Measurements from ENCODE around the gene ARID3A.
A peak's percentile ranks its signal among the peaks of the same experiment; 100 is the strongest.

Gene ARID3A

GRCh38 chr19:929203-929890 is 3.5 kb downstream of the ARID3A start:
- no peak for DNase-seq (ENCODE audit: low spot score)

GRCh38 chr19:929891-930258 is 4.0 kb downstream of the ARID3A start:
- no peak for FAIRE-seq

More at GRCh38 chr19:929203-929890, 3.5 kb downstream of the ARID3A start:
- FAIRE-seq = no peak

GRCh38 chr19:931860-932647 is 6.2 kb downstream of the ARID3A start:
- DNase-seq (ENCODE audit: low spot score) (no peak), FAIRE-seq (no peak)

More at GRCh38 chr19:929891-930258, 4.0 kb downstream of the ARID3A start:
- DNase-seq (ENCODE audit: low spot score) = no peak

- no peak for FAIRE-seq
- no peak for DNase-seq (ENCODE audit: low spot score)
Measured at GRCh38 chr19:932648-933552, 7.1 kb downstream of the ARID3A start.

GRCh38 chr19:933553-933882 is 7.7 kb downstream of the ARID3A start:
- FAIRE-seq (no peak), DNase-seq (ENCODE audit: low spot score) (no peak)

GRCh38 chr19:934197-934840 is 8.5 kb downstream of the ARID3A start:
- DNase-seq (ENCODE audit: low spot score) = no peak
- FAIRE-seq = no peak

- no peak for FAIRE-seq
- no peak for DNase-seq (ENCODE audit: low spot score)
Measured at GRCh38 chr19:934865-935479, 9.1 kb downstream of the ARID3A start.

GRCh38 chr19:936175-936546 is 10.3 kb downstream of the ARID3A start:
- DNase-seq (ENCODE audit: low spot score) (no peak), FAIRE-seq (no peak)

GRCh38 chr19:937259-937694 is 11.4 kb downstream of the ARID3A start:
- DNase-seq (ENCODE audit: low spot score) (no peak), FAIRE-seq (no peak)

GRCh38 chr19:938233-938923 is 12.5 kb downstream of the ARID3A start:
- no peak for FAIRE-seq
- no peak for DNase-seq (ENCODE audit: low spot score)

GRCh38 chr19:939439-939838 is 13.6 kb downstream of the ARID3A start:
- FAIRE-seq (no peak), DNase-seq (ENCODE audit: low spot score) (no peak)

- no peak for FAIRE-seq
Measured at GRCh38 chr19:939922-940321, 14.1 kb downstream of the ARID3A start.

GRCh38 chr19:940591-941291 is 14.9 kb downstream of the ARID3A start:
- DNase-seq (ENCODE audit: low spot score) (peak; percentile 78), FAIRE-seq (no peak)

More at GRCh38 chr19:939922-940321, 14.1 kb downstream of the ARID3A start:
- no peak for DNase-seq (ENCODE audit: low spot score)

- no peak for DNase-seq (ENCODE audit: low spot score)
- FAIRE-seq = no peak
Measured at GRCh38 chr19:941292-942132, 15.7 kb downstream of the ARID3A start.

GRCh38 chr19:942133-942645 is 16.4 kb downstream of the ARID3A start:
- no peak for DNase-seq (ENCODE audit: low spot score)
- FAIRE-seq = no peak

- no peak for DNase-seq (ENCODE audit: low spot score)
- no peak for FAIRE-seq
Measured at GRCh38 chr19:943551-944170, 17.8 kb downstream of the ARID3A start.

GRCh38 chr19:944171-944567 is 18.3 kb downstream of the ARID3A start:
- FAIRE-seq = no peak
- no peak for DNase-seq (ENCODE audit: low spot score)

GRCh38 chr19:944663-945241 is 18.9 kb downstream of the ARID3A start:
- no peak for DNase-seq (ENCODE audit: low spot score)
- no peak for FAIRE-seq

Measured in RCC 7860 (cell line).